ENCODE measurements around the gene BCL11B. TPM values are rescaled to one million over a fixed set of nuclear protein-coding genes. Genes with fewer than 3 reads are reported as not detected.
"Not testable (repeated sequence)": the region's sequence is repeated elsewhere in the genome, so short reads cannot be mapped to it uniquely, and the experiment has no call there.

Gene BCL11B
- total and polyA plus RNA-seq, 12 donors: 0.03 to 1.9 (median 0.11) TPM; not detected in 2

GRCh38 chr14:99230208-99231151 is 41.5 kb downstream of the BCL11B start:
- DNase-seq: no peak
- peaks cover 7 to 74% (median 64%) of the 10 kb centered on the region in 7 donors for H3K27me3 ChIP-seq
- intact Hi-C loops (cut with DNase I): no loop called here
- no peaks in the 10 kb centered on the region for H3K36me3 ChIP-seq
- no peak overlapping the region for H3K4me3 ChIP-seq
- 54 to 65% methylated on average over 23 of the region's 23 CpGs for WGBS, 2 donors
- ATAC-seq: no peak
- H3K27ac ChIP-seq: peak overlapping the region in 1 of 10 donors; percentile 66
- TF ChIP-seq CTCF (IDR thresholded peaks at IDR 0.05): no peak
- H3K4me1 ChIP-seq: peaks cover 0 to 8% (median 0%) of the 10 kb centered on the region in 9 donors
- H3K9me3 ChIP-seq: peaks cover 0 to 14% (median 7%) of the 10 kb centered on the region in 11 donors

DNA sequence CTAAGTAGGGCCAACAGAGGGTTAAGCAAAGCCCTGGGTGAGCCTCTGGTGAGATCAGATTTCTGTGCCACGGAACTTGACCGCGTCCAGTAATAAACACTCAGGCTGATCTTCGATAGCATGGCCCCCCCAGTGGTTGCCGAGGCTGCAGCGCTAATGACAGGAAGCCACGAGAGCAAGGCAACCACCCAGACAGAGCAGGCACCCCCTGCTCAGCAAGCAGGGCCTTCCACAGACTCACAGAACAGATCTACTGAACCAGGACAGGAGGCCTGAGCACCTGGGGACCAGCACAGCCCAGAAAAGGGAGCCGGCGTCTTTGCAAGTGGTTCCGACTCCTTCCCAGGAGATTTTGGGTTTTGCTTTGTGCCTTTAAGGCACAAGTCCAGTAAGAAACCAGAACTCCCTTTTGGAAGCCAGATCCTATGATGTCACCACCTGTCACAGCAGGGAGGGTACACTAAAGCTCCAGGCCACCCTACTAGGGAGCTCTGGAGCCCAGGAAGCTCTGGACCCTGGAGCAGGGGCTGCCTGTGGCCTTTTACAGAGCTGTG is 42.3 kb downstream of the BCL11B start:
- intact Hi-C loops (cut with DNase I): no loop called here
- ATAC-seq (no peak), DNase-seq (no peak)
- Histone ChIP-seq H3K36me3 (no peaks in the 10 kb centered on the region), H3K9me3 (peaks cover 0 to 7% (median 2%) of the 10 kb centered on the region in 11 donors), H3K4me1 (peaks cover 0 to 8% (median 0%) of the 10 kb centered on the region in 9 donors), H3K27me3 (peaks cover 7 to 68% (median 63%) of the 10 kb centered on the region in 7 donors), H3K4me3 (no peak overlapping the region), H3K27ac (peak overlapping the region in 1 of 10 donors; percentile 66)
- 45 to 50% methylated on average over 10 of the region's 10 CpGs for WGBS, 2 donors
- no peak for TF ChIP-seq CTCF (IDR thresholded peaks at IDR 0.05)

GRCh38 chr14:99228760-99229159 is 43.2 kb downstream of the BCL11B start:
- peaks cover 7 to 68% (median 56%) of the 10 kb centered on the region in 7 donors for H3K27me3 ChIP-seq
- H3K4me1 ChIP-seq; H3K9me3 ChIP-seq; H3K36me3 ChIP-seq; H3K27ac ChIP-seq; H3K4me3 ChIP-seq; intact Hi-C loops (cut with DNase I); ATAC-seq; DNase-seq: not testable (repeated sequence)
- WGBS, 2 donors: 84 to 89% methylated on average over 4 of the region's 4 CpGs

GRCh38 chr14:99226687-99227086 is 45.3 kb downstream of the BCL11B start:
- 90 to 94% methylated on average over 4 of the region's 4 CpGs for WGBS, 2 donors
- no peaks in the 10 kb centered on the region for H3K36me3 ChIP-seq
- peaks cover 4 to 65% (median 35%) of the 10 kb centered on the region in 7 donors for H3K27me3 ChIP-seq
- ATAC-seq: no peak
- peaks cover 0 to 6% (median 0%) of the 10 kb centered on the region in 9 donors for H3K4me1 ChIP-seq
- H3K9me3 ChIP-seq: no peaks in the 10 kb centered on the region
- no peak for DNase-seq
- intact Hi-C loops (cut with DNase I): no loop called here
- no peak overlapping the region for H3K4me3 ChIP-seq
- TF ChIP-seq CTCF (IDR thresholded peaks at IDR 0.05): no peak
- H3K27ac ChIP-seq: no peak overlapping the region

Measured in heart right ventricle (tissue), 16 donors.